Esophagus squamous epithelium (tissue), 5 donors: Measurements from ENCODE around the gene ATAD2B. TPM values are rescaled to one million over a fixed set of nuclear protein-coding genes. Genes with fewer than 3 reads are reported as not detected.

Experiments used
- DNase-seq: peaks from one replicate; lab custom pipeline; 2025; lab: John Stamatoyannopoulos, UW
- H3K27ac ChIP-seq, 4 donors: fragments of 200-600 bp; sonication (generic); one replicate each; pipeline ENCODE4 v1.5.1; 2016 to 2019; ENCODE audit warnings: mild to moderate bottlenecking in 1 of 4
- H3K27me3 ChIP-seq, 4 donors: fragments of 200-600 bp; sonication (generic); 1 replicate in 3 of 4; 2 replicates in 1 of 4; pipeline versions ENCODE4 v1.5.1 to v1.6.0; 2017 to 2021; ENCODE audit warnings: antibody characterized with exemption in 1 of 4
- H3K36me3 ChIP-seq, 3 donors: fragments of 200-600 bp; sonication (generic); one replicate each; pipeline ENCODE4 v1.5.1; 2016 to 2019
- H3K4me1 ChIP-seq, 3 donors: fragments of 200-600 bp; sonication (generic); one replicate each; pipeline ENCODE4 v1.5.1; 2017 to 2019
- H3K4me3 ChIP-seq, 4 donors: fragments of 200-600 bp; sonication (generic); 1 replicate in 3 of 4; 2 replicates in 1 of 4; pipeline ENCODE4 v1.5.1; 2016 to 2019; ENCODE audit warnings: mild to moderate bottlenecking in 2 of 4, moderate library complexity in 1 of 4
- H3K9me3 ChIP-seq, 3 donors: fragments of 200-600 bp; sonication (generic); one replicate each; pipeline ENCODE4 v1.5.1; 2016 to 2019
- POLR2A ChIP-seq, 4 donors: fragments of 450-650 bp; IDR thresholded peaks; one replicate each; pipeline ENCODE4 v1.6.1; 2017; ENCODE audit warnings: antibody characterized with exemption in 4 of 4, mild to moderate bottlenecking in 4 of 4, moderate library complexity in 3 of 4
- WGBS, 2 donors: methylation state at CpG; one replicate each; pipeline ENCODE4 v1.1.5; 2018; 5-methylcytosine and 5-hydroxymethylcytosine counted together
- intact Hi-C: fragments of 100-400 bp; cut with DNase I; formaldehyde crosslinking; loops from one replicate; pipeline ENCODE4 v1.15.0; 2022
- total RNA-seq, 4 donors: library from RNA; depleted of rRNA; stranded (reverse); fragments of >200 nt; gene quantifications; one replicate each; pipeline ENCODE4 v1.1.0, GENCODE V29; 2016
- TF ChIP-seq, protein P1 (sequence below), 6 experiments: fragments of 450-650 bp in 4 of 6; fragments of 200-600 bp in 2 of 6; sonication (generic) in 2 of 6; IDR thresholded peaks; one replicate each; pipeline ENCODE4 v1.5.1; 2016 to 2019; ENCODE audit warnings: antibody characterized with exemption in 6 of 6, mild to moderate bottlenecking in 4 of 6, moderate library complexity in 4 of 6
- donor health status: DM: yes; HTN: yes; CAD: no.

Gene ATAD2B
- total RNA-seq, 4 donors from 2014 or later: 7.4 to 29.2 (median 20.8) TPM

DNA sequence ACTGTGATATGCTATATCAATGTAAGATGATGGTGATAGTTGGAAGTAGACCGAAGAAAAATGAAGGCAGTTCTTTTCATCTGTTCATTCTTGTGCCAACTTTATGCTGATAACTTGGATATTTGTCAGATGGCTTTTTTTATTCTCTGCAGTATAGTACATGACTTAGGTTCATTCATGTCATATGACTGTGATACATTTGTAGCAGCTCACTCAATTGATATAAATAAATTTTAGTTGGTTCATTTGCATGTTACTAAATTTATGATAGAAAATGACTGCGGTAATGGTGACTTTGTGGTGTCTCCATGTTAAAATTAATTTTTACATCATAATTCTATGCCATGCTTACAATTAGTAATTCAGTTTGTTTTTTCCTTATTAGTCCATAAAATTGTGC is 20.4 kb upstream of the ATAD2B start:
- H3K27me3 ChIP-seq: no peaks in the 10 kb centered on the region
- no peaks in the 10 kb centered on the region for H3K9me3 ChIP-seq
- DNase-seq: no peak
- WGBS, 2 donors: 81 to 86% methylated on average over 2 of the region's 2 CpGs
- intact Hi-C loops: no loop called here
- no peak overlapping the region for H3K27ac ChIP-seq
- peaks cover 0 to 17% (median 0%) of the 10 kb centered on the region in 3 donors for H3K4me1 ChIP-seq
- H3K36me3 ChIP-seq: peaks cover 0 to 13% (median 0%) of the 10 kb centered on the region in 3 donors
- no peak overlapping the region for H3K4me3 ChIP-seq
- TF ChIP-seq, protein P1, sequence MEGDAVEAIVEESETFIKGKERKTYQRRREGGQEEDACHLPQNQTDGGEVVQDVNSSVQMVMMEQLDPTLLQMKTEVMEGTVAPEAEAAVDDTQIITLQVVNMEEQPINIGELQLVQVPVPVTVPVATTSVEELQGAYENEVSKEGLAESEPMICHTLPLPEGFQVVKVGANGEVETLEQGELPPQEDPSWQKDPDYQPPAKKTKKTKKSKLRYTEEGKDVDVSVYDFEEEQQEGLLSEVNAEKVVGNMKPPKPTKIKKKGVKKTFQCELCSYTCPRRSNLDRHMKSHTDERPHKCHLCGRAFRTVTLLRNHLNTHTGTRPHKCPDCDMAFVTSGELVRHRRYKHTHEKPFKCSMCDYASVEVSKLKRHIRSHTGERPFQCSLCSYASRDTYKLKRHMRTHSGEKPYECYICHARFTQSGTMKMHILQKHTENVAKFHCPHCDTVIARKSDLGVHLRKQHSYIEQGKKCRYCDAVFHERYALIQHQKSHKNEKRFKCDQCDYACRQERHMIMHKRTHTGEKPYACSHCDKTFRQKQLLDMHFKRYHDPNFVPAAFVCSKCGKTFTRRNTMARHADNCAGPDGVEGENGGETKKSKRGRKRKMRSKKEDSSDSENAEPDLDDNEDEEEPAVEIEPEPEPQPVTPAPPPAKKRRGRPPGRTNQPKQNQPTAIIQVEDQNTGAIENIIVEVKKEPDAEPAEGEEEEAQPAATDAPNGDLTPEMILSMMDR (IDR thresholded peaks at IDR 0.05): no peak
- TF ChIP-seq POLR2A (IDR thresholded peaks at IDR 0.05): no peak

DNA sequence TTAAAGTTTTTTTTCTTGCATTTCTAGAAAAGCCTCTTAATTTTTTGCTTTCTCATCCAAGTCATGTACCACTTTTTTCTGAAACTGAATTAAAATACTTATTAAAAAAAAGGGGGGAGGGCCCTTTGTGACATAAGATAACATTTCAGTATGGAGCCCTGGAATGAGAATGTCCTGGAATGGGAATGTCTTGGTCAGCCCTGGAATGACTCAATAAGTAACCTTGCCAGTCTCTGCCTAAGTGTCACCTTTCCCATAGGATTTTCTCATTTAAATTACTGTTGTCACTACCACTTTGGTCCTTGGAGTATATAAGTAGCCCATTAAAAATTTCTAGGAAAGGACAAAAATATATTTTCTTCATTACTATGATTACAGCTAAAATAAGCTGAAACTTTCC is 18.1 kb upstream of the ATAD2B start:
- TF ChIP-seq POLR2A (IDR thresholded peaks at IDR 0.05): no peak
- TF ChIP-seq, protein P1 (IDR thresholded peaks at IDR 0.05): no peak
- peaks cover 0 to 13% (median 0%) of the 10 kb centered on the region in 3 donors for H3K36me3 ChIP-seq
- no peak for DNase-seq
- H3K27me3 ChIP-seq: no peaks in the 10 kb centered on the region
- H3K4me3 ChIP-seq: no peak overlapping the region
- peaks cover 9 to 31% (median 11%) of the 10 kb centered on the region in 3 donors for H3K4me1 ChIP-seq
- no peaks in the 10 kb centered on the region for H3K9me3 ChIP-seq
- intact Hi-C loops: no loop called here
- H3K27ac ChIP-seq: no peak overlapping the region

DNA sequence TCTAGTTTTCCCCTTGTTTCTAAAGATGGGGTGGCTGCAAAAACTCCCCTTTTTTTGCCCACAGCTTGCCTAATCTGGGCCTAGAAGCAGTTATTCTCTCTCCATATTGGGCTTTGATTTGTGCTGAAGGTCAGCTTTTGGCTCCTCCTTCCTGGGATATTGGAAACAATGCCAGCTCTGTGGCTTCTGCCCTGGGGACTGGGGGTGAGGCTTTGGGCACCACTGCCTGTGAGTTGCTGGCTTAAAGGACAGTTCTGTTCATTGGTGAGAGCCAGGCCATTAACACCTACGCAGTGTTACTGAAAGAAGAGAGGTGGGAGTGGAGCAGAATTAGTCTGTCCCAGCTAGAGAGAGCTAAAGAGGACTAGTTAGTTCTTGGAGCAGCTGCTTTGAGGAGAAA is 17.6 kb upstream of the ATAD2B start:
- Histone ChIP-seq H3K4me1 (peaks cover 9 to 35% (median 11%) of the 10 kb centered on the region in 3 donors), H3K9me3 (no peaks in the 10 kb centered on the region), H3K27ac (no peak overlapping the region), H3K4me3 (no peak overlapping the region), H3K27me3 (no peaks in the 10 kb centered on the region), H3K36me3 (peaks cover 0 to 13% (median 0%) of the 10 kb centered on the region in 3 donors)
- intact Hi-C loops: no loop called here
- WGBS, 2 donors: 86 to 100% methylated on average over 1 of the region's 1 CpG
- TF ChIP-seq, protein P1 (IDR thresholded peaks at IDR 0.05): no peak
- TF ChIP-seq POLR2A (IDR thresholded peaks at IDR 0.05): no peak
- no peak for DNase-seq

DNA sequence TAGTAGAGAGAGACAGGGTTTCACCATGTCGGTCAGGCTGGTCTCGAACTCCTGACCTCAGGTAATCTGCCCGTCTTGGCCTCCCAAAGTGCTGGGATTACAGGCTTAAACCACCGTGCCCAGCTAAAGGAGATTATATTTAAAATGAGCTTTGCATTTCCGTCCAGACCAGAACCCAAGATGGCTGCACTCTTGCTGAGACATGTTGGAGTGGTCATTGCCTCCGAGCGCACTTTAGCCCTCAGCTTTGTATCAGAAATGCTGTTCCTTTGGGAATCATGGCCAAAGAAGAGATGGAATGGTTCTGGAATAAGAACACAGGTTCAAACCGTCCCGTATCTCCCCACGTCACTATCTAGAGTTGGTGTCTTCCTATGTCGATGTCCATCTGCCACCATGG is 16.7 kb upstream of the ATAD2B start:
- WGBS, 2 donors: 97 to 98% methylated on average over 8 to 11 of the region's 11 CpGs
- Histone ChIP-seq H3K27ac (no peak overlapping the region), H3K4me3 (no peak overlapping the region), H3K27me3 (no peaks in the 10 kb centered on the region), H3K36me3 (peaks cover 0 to 13% (median 0%) of the 10 kb centered on the region in 3 donors), H3K4me1 (peaks cover 11 to 41% (median 13%) of the 10 kb centered on the region in 3 donors), H3K9me3 (no peaks in the 10 kb centered on the region)
- DNase-seq: no peak
- TF ChIP-seq, protein P1 (IDR thresholded peaks at IDR 0.05): no peak
- intact Hi-C loops: no loop called here

DNA sequence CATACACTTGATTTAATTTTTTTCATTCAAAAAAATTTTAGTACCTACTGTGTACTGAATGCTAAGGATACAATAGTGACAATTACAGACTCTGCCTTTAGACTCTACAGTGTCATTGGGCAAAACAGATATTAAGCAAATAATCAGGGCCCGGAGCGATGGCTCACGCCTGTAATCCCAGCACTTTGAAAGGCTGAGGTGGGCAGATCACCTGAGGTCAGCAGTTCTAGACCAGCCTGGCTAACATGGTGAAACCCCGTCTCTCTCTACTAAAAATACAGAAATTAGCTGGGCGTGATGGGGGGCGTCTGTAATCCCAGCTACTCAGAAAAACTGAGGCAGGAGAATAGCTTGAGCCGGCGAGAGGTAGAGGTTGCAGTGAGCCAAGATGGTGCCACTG is 14.7 kb upstream of the ATAD2B start:
- intact Hi-C loops: no loop called here
- H3K4me3 ChIP-seq: peak overlapping the region in 3 of 4 donors; percentile 67 to 97 (median 72)
- 71 to 75% methylated on average over 8 of the region's 8 CpGs for WGBS, 2 donors

More for the DNA sequence above, 14.7 kb upstream of the ATAD2B start:
- H3K9me3 ChIP-seq: no peaks in the 10 kb centered on the region
- H3K36me3 ChIP-seq: peaks cover 0 to 13% (median 0%) of the 10 kb centered on the region in 3 donors
- no peak for DNase-seq
- peaks cover 11 to 41% (median 13%) of the 10 kb centered on the region in 3 donors for H3K4me1 ChIP-seq
- TF ChIP-seq, protein P1 (IDR thresholded peaks at IDR 0.05): no peak
- no peak for TF ChIP-seq POLR2A (IDR thresholded peaks at IDR 0.05)
- peak overlapping the region in 2 of 4 donors; percentile 93 to 98 for H3K27ac ChIP-seq
- no peaks in the 10 kb centered on the region for H3K27me3 ChIP-seq
